ENCODE results near the gene VHLL. TPM values are rescaled to one million over a fixed set of nuclear protein-coding genes. Genes with fewer than 3 reads are reported as not detected.
"Not testable (repeated sequence)": the region's sequence is repeated elsewhere in the genome, so short reads cannot be mapped to it uniquely, and the experiment has no call there.

Gene VHLL
- total and polyA plus RNA-seq, 8 donors: not detected

DNA sequence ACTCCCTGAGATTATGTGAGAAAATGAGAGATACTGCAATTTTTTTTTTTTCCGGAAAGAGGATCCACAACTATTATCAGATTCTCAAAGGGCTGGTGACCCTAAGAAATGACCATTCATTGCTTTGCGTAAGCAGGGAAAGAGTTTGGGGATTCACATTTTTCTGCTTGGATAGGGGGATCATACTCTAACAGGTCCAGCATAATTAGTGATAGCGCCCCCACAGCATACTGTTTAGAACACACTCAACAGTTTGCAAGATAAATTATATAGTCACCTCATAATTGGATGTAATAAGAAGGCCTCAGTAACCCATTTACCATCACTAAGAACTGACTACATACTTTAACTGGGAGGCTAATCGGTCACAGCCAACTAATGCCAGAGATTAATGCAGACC is 37.1 kb upstream of the VHLL start:
- TF ChIP-seq, protein P1, sequence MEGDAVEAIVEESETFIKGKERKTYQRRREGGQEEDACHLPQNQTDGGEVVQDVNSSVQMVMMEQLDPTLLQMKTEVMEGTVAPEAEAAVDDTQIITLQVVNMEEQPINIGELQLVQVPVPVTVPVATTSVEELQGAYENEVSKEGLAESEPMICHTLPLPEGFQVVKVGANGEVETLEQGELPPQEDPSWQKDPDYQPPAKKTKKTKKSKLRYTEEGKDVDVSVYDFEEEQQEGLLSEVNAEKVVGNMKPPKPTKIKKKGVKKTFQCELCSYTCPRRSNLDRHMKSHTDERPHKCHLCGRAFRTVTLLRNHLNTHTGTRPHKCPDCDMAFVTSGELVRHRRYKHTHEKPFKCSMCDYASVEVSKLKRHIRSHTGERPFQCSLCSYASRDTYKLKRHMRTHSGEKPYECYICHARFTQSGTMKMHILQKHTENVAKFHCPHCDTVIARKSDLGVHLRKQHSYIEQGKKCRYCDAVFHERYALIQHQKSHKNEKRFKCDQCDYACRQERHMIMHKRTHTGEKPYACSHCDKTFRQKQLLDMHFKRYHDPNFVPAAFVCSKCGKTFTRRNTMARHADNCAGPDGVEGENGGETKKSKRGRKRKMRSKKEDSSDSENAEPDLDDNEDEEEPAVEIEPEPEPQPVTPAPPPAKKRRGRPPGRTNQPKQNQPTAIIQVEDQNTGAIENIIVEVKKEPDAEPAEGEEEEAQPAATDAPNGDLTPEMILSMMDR (IDR thresholded peaks at IDR 0.05): no peak
- TF ChIP-seq EP300 (IDR thresholded peaks at IDR 0.05): no peak
- TF ChIP-seq POLR2A (IDR thresholded peaks at IDR 0.05): no peak
- no peak for TF ChIP-seq POLR2AphosphoS5 (IDR thresholded peaks at IDR 0.05)
- intact Hi-C loops (cut with DNase I; ENCODE audit: low total_unique reads): no loop called here
- WGBS, 5 donors: 63 to 76% (median 67%) methylated on average over 4 of the region's 4 CpGs

DNA sequence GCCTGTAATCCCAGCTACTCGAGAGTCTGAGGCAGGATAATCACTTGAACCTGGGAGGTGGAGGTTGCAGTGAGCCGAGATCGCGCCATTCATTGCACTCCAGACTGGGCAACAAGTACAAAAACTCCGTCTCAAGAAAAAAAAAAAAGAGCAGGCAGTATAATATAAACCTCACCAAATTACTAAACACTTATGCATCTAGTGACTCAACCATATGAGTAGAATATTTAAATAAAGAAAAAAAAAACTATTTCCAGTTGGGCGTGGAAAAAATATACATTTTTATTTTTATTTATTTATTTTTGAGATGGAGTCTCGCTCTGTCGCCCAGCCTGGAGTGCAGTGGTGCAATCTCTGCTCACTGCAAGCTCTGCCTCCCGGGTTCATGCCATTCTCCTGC is 24.1 kb upstream of the VHLL start:
- intact Hi-C loops (cut with DNase I; ENCODE audit: low total_unique reads); H3K4me3 ChIP-seq; H3K27me3 ChIP-seq; H3K4me1 ChIP-seq; DNase-seq; H3K27ac ChIP-seq; H3K9me3 ChIP-seq: not testable (repeated sequence)
- WGBS, 5 donors: 94 to 98% (median 95%) methylated on average over 9 of the region's 9 CpGs
- H3K36me3 ChIP-seq: peaks cover 65 to 95% (median 94%) of the 10 kb centered on the region in 4 donors

More for the DNA sequence above, 37.1 kb upstream of the VHLL start:
- Histone ChIP-seq H3K9me3 (no peaks in the 10 kb centered on the region), H3K4me3 (peak overlapping the region in 3 of 4 donors; percentile 95 to 99 (median 97)), H3K27me3 (no peaks in the 10 kb centered on the region), H3K36me3 (peaks cover 32 to 46% (median 43%) of the 10 kb centered on the region in 4 donors), H3K27ac (no peak overlapping the region), H3K4me1 (peaks cover 18 to 28% (median 21%) of the 10 kb centered on the region in 4 donors)
- no peak for DNase-seq

DNA sequence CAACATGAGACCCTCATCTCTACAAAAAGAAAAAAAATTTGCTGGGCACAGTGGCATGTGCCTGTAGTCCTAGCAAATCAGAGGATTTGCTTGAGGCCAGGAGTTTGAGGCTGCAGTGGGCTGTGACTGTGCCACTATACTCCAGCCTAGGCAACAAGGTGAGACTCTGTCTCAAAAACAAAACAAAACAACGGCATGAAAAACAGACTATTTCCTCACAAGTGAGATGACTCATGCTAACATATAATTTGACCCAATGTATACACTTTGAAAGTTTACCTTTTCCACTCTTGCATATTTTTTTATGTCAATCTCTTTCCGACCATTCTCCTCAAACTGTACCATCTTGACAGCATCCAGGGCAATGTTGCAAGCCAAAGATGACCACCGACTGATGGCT is 21.5 kb upstream of the VHLL start:
- H3K27me3 ChIP-seq: no peaks in the 10 kb centered on the region
- H3K9me3 ChIP-seq: no peaks in the 10 kb centered on the region
- no peak for DNase-seq
- intact Hi-C loops (cut with DNase I; ENCODE audit: low total_unique reads): no loop called here
- 81 to 91% (median 86%) methylated on average over 3 of the region's 3 CpGs for WGBS, 5 donors
- TF ChIP-seq POLR2AphosphoS5 (IDR thresholded peaks at IDR 0.05) (no peak), POLR2A (IDR thresholded peaks at IDR 0.05) (no peak), EP300 (IDR thresholded peaks at IDR 0.05) (no peak)
- TF ChIP-seq, protein P1 (IDR thresholded peaks at IDR 0.05): no peak
- H3K4me1 ChIP-seq: no peaks in the 10 kb centered on the region
- peaks cover 91 to 100% (median 100%) of the 10 kb centered on the region in 4 donors for H3K36me3 ChIP-seq
- H3K27ac ChIP-seq: no peak overlapping the region
- no peak overlapping the region for H3K4me3 ChIP-seq

DNA sequence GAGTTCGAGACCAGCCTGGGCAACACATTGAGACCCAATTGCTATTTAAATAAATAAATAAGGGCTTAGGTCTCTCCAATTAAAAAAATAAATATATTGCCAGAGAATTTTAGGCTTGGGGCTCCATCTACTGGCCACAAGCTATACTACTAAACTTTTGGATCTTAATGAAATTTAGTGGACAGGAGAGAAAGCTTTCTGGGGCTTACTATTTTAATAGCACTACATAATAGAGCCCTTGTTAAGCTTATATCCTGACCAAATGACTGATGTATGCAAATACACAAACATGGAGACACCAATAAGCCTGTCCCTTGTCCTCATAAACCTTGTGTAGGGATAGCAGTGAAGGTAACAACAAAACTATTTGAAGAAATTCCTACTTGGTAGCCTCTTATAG is 20.6 kb upstream of the VHLL start:
- H3K9me3 ChIP-seq: no peaks in the 10 kb centered on the region
- peak in 1 of 2 donors; percentile 48 for DNase-seq
- intact Hi-C loops (cut with DNase I; ENCODE audit: low total_unique reads): no loop called here
- H3K4me1 ChIP-seq: no peaks in the 10 kb centered on the region
- WGBS, 5 donors: 63 to 91% (median 77%) methylated on average over 1 of the region's 1 CpG
- no peak overlapping the region for H3K4me3 ChIP-seq
- H3K27me3 ChIP-seq: no peaks in the 10 kb centered on the region
- TF ChIP-seq POLR2AphosphoS5 (IDR thresholded peaks at IDR 0.05) (no peak), POLR2A (IDR thresholded peaks at IDR 0.05) (no peak)
- TF ChIP-seq, protein P1 (IDR thresholded peaks at IDR 0.05): peak in 3 of 7 experiments; percentile 17 to 40 (median 39)
- peaks cover 92 to 100% (median 100%) of the 10 kb centered on the region in 4 donors for H3K36me3 ChIP-seq
- H3K27ac ChIP-seq: no peak overlapping the region

DNA sequence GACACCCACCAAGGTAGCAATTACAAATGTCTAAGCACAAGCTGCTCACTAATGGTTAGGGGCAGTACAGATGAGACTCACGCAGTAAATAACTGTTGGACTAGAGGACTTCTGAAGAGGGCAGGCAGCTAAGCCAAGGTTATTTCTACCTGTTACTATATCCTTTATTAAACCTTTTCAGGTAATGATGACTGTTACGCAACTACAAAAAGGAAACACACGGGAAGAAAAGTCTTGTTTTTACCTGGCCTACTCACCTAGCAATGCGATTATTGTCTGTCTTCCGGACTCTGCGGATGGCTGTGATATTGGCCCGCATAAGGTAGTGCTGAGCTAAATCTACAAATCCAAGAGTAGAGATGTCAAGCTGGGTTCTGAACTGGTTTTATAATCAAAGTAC is 17.8 kb upstream of the VHLL start:
- TF ChIP-seq POLR2A (IDR thresholded peaks at IDR 0.05) (no peak), POLR2AphosphoS5 (IDR thresholded peaks at IDR 0.05) (no peak), EP300 (IDR thresholded peaks at IDR 0.05) (no peak)
- TF ChIP-seq, protein P1 (IDR thresholded peaks at IDR 0.05): no peak
- WGBS, 5 donors: 83 to 93% (median 91%) methylated on average over 7 of the region's 7 CpGs
- intact Hi-C loops (cut with DNase I; ENCODE audit: low total_unique reads): no loop called here
- Histone ChIP-seq H3K4me3 (no peak overlapping the region), H3K27me3 (no peaks in the 10 kb centered on the region), H3K4me1 (no peaks in the 10 kb centered on the region), H3K27ac (no peak overlapping the region), H3K9me3 (no peaks in the 10 kb centered on the region), H3K36me3 (peaks cover 83 to 100% (median 100%) of the 10 kb centered on the region in 4 donors)
- no peak for DNase-seq

Data from stomach (tissue), 9 donors.